ENCODE data around the gene STX16.

DNA sequence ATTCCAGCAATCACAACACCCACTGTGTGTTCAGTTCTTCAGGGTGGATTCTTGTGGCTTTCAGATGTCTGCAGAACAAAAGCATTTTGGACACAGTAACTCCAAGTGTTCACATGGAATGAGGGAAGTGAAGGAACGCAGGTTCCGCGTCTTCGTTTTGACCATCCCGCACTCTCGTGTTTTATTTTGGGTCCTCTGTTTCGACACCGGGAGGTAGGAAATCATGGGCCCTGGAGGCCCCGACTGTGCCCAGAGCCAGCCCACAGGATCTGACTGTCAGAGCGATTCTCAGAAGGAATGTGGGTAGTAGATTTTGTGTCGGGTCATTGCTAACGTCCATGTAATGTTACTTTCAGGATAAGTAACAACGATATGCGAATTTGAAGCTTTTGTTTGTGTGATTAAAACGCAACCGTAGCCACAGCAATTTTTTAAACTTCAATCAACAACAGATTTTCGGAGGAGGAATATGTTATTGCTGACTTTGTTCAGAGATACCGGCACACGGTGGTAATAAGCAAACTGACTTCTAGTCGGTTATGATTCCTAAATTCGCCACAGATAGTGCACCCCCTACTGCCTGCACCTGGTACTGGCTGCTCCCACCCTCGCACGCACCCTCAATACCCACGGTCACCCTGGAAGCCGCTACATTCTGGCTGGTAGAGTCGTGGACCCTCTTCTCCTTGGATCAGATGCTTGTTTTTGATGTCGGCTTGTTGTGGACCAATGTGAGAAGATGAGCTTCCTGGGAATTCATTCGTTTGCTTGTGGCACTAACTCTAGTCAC is 52.0 kb downstream of the STX16 start:
- no peak for TF ChIP-seq POLR2A (IDR thresholded peaks at IDR 0.05; ENCODE audit: low read length)
- TF ChIP-seq GATA1 (IDR thresholded peaks at IDR 0.05; ENCODE audit: low read depth, low read length), result no peak
